Measurements from ENCODE around the gene AGO3.
A peak's percentile ranks its signal among the peaks of the same experiment; 100 is the strongest.
"Not testable (repeated sequence)": the region's sequence is repeated elsewhere in the genome, so short reads cannot be mapped to it uniquely, and the experiment has no call there.

AGO3 gene

GRCh38 chr1:36014722-36015220, 83.9 kb downstream of the AGO3 start:
- DNase-seq = no peak

- DNase-seq = no peak
Measured at GRCh38 chr1:36016686-36017085, 85.8 kb downstream of the AGO3 start.

- DNase-seq = peak; percentile 61
Measured at GRCh38 chr1:36023098-36023769, 92.3 kb downstream of the AGO3 start.

DNA sequence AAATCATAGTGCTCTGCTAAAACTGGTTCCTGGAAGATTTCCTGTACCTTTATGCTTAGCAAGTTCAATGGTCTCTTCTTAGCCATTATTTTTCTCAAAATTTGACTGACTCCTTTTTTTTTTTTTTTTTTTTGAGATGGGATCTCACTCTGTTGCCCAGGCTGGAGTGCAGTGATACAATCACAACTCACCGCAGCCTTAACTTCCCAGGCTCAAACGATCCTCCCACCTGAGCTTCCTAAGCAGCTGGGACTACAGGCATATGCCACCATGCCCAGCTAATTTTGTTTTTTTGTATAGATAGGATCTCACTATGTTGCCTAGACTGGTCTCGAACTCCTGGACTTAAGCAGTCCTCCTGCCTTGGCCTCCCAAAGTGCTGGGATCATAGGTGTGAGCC, 93.1 kb downstream of the AGO3 start:
- not testable (repeated sequence) for DNase-seq

GRCh38 chr1:36024847-36025246, 93.9 kb downstream of the AGO3 start:
- no peak for DNase-seq

- DNase-seq = no peak
Measured at GRCh38 chr1:36027766-36028165, 96.9 kb downstream of the AGO3 start.

GRCh38 chr1:36031441-36031840, 100.5 kb downstream of the AGO3 start:
- DNase-seq = no peak

DNA sequence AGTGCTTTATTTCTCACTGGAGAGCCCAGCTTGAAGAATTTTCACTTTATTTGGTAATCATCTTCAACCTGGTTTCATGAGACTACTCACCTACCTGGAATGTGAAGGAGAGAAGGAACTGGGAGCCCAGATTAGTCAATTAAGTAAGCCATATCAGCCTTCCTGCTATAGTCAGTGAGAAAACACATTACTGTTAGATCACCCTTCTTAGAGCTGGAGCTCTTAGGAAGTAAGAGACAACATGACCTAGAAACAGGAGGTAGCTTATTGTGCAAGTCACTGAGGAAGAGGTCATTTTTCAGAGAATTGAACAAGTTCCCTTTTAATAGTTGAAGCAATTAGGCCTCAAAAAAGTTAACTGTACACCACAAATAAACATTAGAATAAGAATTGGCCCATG, 103.8 kb downstream of the AGO3 start:
- no peak for DNase-seq

DNA sequence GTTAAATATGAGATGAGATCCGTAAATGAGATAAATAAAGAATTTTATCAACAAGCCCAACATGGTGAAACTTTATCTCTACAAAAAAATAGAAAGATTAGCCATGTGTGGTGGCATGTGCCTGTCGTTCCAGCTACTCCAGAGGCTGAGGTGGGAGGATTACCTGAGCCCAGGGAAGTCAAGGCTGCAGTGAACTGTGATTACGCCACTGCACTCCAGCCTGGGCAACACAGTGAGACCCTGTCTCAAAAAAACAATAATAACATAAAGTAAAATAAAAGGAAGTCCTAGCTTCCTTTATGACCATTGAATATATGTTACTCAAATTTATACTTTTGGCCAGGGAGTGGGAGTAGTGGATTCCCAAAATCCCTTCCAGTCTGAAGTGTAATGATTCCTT, 104.2 kb downstream of the AGO3 start:
- DNase-seq = no peak

GRCh38 chr1:36040238-36040637, 109.3 kb downstream of the AGO3 start:
- no peak for DNase-seq

GRCh38 chr1:36051821-36052220, 120.9 kb downstream of the AGO3 start:
- DNase-seq = no peak

DNA sequence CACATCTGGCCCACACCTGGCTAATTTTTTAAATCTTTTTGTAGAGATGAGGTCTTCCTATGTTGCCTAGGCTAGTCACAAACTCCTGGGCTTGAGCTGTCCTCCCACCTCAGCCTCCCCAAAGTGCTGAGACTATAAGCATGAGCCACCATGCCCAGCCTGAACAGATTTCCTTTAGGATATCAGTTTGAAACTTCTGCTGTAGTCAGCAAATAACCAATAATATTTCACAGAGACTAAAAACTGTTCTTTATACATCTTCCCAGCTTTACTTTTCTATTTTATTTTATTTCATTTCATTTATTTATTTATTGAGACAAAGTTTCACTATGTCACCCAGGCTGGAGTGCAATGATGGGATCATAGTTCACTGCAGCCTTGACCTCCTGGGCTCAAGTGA, 123.1 kb downstream of the AGO3 start:
- DNase-seq = no peak

GRCh38 chr1:36055706-36056105, 124.8 kb downstream of the AGO3 start:
- no peak for DNase-seq

DNA sequence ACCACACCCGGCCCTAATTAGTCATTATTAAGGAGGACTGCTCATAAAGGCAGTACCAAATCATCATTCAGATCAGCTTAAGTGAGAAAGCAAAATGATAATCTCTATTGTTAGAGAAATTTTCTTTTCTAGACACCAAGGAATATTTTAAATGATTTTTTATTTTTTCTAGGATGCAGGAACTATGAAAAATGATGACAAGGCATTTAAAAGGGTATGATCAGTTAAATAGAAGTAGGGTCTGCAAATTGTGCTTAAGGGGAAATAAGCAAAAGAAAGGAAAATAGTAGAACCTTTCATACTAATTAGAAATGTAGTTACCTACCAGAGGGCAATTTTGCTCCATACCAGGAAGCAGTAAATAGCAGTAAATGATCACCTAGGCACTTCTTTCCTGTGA, 131.4 kb downstream of the AGO3 start:
- no peak for DNase-seq

DNA sequence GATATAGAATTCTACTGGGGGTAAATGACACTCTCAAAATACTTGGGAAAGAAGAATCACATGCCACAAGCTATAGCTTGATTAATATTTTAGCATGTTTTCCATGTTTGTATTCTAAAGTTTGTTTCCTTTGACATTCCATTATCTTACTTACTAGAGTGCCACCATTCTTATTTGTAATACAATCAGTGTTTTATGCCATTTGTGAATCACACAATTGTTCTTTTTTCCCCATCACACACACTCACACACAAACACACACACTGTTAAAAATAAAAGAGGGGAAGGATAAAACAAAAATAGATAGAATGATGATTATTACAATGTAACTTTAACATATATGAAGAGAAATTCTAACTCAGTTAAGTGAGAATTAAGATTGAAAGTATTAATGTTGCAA, 137.0 kb downstream of the AGO3 start:
- DNase-seq = no peak

DNA sequence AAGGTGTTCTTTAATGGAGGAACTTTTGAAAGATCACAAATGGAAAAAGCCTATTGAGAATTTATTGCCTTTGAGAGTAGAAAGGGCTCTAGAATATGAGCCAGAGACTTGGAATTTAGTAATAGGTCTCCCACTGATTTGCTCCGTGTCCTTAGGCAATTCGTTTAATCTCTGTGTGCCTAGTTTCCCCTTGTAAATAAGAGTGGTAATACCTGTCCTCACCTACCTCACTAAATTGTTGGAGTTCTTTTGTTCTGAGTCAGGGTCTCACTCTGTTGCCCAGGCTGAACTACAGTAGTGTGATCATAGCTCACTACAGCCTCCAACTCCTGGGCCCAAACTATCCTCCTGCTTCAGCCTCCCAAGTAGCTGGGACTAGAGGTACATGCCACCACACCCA, 138.0 kb downstream of the AGO3 start:
- no peak for DNase-seq

DNA sequence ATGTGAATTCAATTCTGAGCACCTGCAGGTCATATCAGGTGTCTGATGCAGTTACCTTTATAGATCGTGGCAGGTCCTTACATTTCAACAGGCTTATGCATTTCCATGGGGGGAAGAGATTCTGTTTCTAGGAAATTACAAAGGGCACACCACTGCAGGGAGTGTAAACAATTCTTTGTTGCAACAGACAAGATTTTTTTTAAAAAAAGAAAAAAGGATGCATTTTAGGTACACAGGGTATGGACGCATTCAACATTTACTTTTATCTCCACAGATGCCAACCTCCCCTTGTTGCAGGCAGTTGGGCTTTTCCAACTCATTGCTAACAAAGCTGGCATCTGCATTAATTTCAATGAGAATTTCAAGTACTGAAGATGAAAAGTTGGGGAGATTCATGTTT, 139.4 kb downstream of the AGO3 start:
- DNase-seq = no peak

DNA sequence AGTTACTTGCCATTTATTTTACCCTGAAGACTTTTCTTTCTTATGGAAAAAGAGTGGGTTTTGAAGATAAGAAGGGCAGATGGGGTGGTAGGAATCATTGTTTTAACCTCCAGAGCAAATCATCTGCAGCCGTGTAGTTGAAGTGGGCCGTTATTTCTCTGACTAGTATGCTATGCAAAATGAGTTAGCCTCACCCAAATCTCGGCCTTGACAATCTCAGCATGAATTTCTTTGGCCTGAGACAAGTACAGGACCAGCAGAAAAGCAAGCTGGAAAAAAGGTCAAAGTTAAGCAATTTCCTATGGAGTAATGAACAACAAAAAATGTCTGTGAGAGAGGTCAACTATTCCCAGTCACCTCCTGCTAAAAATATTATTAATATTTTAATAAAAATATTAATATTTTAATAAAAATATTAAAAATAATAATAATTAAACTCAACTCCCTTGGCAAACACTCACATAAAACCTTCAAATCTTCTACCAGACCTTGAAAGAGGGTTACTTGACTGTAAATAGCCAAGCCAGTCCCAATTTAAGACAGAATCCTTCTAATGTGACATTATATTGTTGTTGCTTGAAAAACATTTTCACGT, 146.2 kb downstream of the AGO3 start:
- DNase-seq = no peak

- DNase-seq = no peak
Measured at GRCh38 chr1:36080236-36080635, 149.3 kb downstream of the AGO3 start.

- DNase-seq = no peak
Measured at GRCh38 chr1:36080801-36081200, 149.9 kb downstream of the AGO3 start.

DNA sequence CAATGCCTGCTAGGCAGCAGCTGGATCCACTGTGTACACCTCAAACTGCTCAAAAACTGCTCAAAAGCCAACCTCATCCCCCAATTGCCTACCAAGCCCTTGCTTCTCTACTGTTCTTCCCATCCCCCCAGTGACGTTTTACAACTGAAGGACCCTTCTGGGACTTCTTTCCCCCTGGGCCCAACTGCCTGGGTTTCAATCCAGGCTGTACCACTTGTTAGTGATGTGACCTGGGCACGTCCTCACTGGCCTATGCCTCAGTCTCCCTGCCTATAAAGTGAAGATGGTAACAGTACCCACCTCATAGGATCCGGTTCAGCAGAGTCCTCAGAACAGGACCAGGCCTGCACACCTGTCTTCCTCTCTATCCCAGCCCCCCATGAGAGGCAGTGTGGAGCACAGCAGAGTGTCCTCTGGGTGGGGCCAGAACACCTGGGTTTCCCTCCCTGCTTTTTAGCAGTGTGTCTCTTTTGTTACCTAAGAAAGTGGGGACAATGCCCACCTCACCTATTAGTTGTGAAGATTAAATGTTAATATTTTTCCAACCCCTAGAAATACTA, 151.1 kb downstream of the AGO3 start:
- no peak for DNase-seq

- no peak for DNase-seq
Measured at GRCh38 chr1:36083219-36083618, 152.3 kb downstream of the AGO3 start.

DNA sequence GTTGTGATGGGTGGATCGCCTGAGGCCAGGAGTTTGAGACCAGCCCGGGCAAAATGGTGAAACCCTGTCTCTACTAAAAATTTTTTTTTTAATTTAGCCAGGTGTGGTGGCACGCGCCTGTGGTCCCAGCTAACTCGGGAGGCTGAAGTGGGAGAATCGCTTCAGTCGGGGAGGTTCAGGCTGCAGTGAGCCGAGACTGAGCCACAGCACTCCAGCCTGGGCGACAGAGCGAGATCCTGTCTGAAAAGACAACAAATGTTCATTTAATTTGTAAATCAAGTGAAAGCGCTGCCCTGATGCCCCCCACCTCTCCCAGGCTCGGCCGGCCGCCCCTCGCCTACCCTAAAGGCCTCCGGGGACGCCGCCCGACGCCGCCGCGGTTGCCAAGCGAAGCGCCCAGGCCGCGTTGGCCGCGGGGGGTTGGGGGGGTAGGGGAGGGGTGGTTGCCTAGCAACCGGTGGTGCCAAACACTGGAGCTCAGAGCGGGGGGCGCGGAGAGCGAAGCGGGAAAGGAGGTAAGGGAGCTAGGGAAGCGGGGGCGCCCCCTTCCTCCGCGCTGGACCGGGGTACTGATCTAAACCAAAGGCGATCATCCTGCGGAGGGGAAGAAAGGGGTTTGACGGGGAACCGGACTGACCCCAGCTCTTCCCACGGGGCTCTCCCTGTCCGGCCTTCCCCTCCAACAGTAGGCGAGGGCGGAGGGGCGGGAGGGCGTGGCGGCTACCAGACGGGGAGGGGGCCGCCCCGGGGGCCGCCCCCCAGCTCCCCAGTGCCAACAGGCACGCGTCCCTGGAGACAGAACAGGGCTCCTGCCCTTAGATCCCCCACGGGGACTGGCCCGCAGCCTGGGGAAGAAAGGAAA, 153.0 kb downstream of the AGO3 start, which contains the start of gene TEKT2:
Gene TEKT2 (plus strand): TSS at position 460 of the 862 bp plus-strand sequence. CDS start 828 bp downstream, outside the sequence.
- no peak for DNase-seq
